K562 (cell line): ENCODE results near the gene RAB3D. TPM values are rescaled to one million over a fixed set of nuclear protein-coding genes. Genes with fewer than 3 reads are reported as not detected.

Experiments
- ATF7 ChIP-seq: fragments of 450-650 bp; IDR thresholded peaks from 2 replicates; pipeline ENCODE4 v1.7.1; 2014; ENCODE audit warnings: mild to moderate bottlenecking, moderate library complexity
- BHLHE40 ChIP-seq: IDR thresholded peaks from 2 replicates; pipeline ENCODE4 v1.6.1; 2011; ENCODE audit warnings: low read length, improper control_type of control experiment
- CBFA2T3 ChIP-seq: fragments of 450-650 bp; IDR thresholded peaks from 2 replicates; pipeline ENCODE4 v1.6.1; 2017
- CCNT2 ChIP-seq: IDR thresholded peaks from 2 replicates; pipeline ENCODE4 v1.6.1; 2011; ENCODE audit warnings: borderline replicate concordance, low read depth, mild to moderate bottlenecking, moderate library complexity, mixed read lengths, low read length; ENCODE audit not compliant: insufficient read length; ENCODE audit errors: extremely low read depth
- ETV5 ChIP-seq: sonication (generic); formaldehyde crosslinking; IDR thresholded peaks from 2 replicates; pipeline ENCODE4 v1.4.0; 2020; ENCODE audit warnings: low read depth, mild to moderate bottlenecking, missing genetic modification reagents
- FIP1L1 ChIP-seq: fragments of 200-400 bp; formaldehyde crosslinking; IDR thresholded peaks from 2 replicates; pipeline ENCODE4 v1.6.1; 2018; ENCODE audit warnings: mild to moderate bottlenecking, low read depth, low read length; ENCODE audit not compliant: poor library complexity, severe bottlenecking
- HEY1 ChIP-seq: fragments of 250-450 bp; sonication (Bioruptor Pico); IDR thresholded peaks from 2 replicates; pipeline ENCODE4 v1.5.0; 2020; ENCODE audit warnings: mild to moderate bottlenecking, moderate library complexity, borderline replicate concordance
- HNRNPL ChIP-seq: fragments of 200-400 bp; formaldehyde crosslinking; IDR thresholded peaks from 2 replicates; pipeline ENCODE4 v1.6.1; 2017; ENCODE audit warnings: low read depth, mild to moderate bottlenecking, low read length
- KDM4B ChIP-seq, 2 experiments: fragments of 450-650 bp in 1 of 2; sonication (generic) in 1 of 2; IDR thresholded peaks; 2 replicates each; pipeline ENCODE4 v1.6.1; 2016 to 2017; ENCODE audit warnings: borderline replicate concordance in 2 of 2, antibody characterized with exemption in 1 of 2, low read depth in 1 of 2, mild to moderate bottlenecking in 1 of 2
- NCOR1 ChIP-seq: fragments of 450-650 bp; IDR thresholded peaks from 2 replicates; pipeline ENCODE4 v1.6.1; 2016; ENCODE audit warnings: mild to moderate bottlenecking, moderate library complexity
- NR2C1 ChIP-seq, 2 experiments: fragments of 450-650 bp; IDR thresholded peaks; 2 replicates each; pipeline ENCODE4 v1.6.1; 2017; ENCODE audit warnings: mild to moderate bottlenecking in 2 of 2, antibody characterized with exemption in 1 of 2, inconsistent platforms in 1 of 2, missing compliant biosample characterization in 1 of 2, missing genetic modification characterization in 1 of 2
- PCBP1 ChIP-seq: fragments of 200-400 bp; formaldehyde crosslinking; IDR thresholded peaks from 2 replicates; pipeline ENCODE4 v1.6.1; 2018; ENCODE audit warnings: mild to moderate bottlenecking, low read depth, low read length; ENCODE audit not compliant: poor library complexity, severe bottlenecking
- PCBP2 ChIP-seq: fragments of 200-400 bp; formaldehyde crosslinking; IDR thresholded peaks from 2 replicates; pipeline ENCODE4 v1.6.1; 2018; ENCODE audit warnings: low read length, low read depth, mild to moderate bottlenecking, moderate library complexity; ENCODE audit not compliant: poor library complexity, severe bottlenecking
- SMAD2 ChIP-seq: fragments of 150-350 bp; IDR thresholded peaks from 2 replicates; pipeline ENCODE4 v1.6.1; 2014; ENCODE audit warnings: low read depth, mild to moderate bottlenecking, low read length
- TAL1 ChIP-seq: fragments of 450-650 bp; IDR thresholded peaks from 2 replicates; pipeline ENCODE4 v1.6.1; 2016; ENCODE audit warnings: mild to moderate bottlenecking
- ZNF121 ChIP-seq: sonication (generic); formaldehyde crosslinking; conservative IDR thresholded peaks from 2 replicates; pipeline ENCODE4 v1.8.0; 2022; ENCODE audit warnings: missing genetic modification reagents
- polyA plus RNA-seq, 8 experiments: library from polyadenylated mRNA; depleted of rRNA in 4 of 8; stranded (reverse) in 5 of 8; unstranded in 3 of 8; fragments of >200 nt; fragmentation: Nextera tagmentation in 2 of 8; fragmentation: Illumina TruSeq in 1 of 8; extraction: Ambion mirVana in 2 of 8; extraction: Trizol in 1 of 8; gene quantifications; 2 replicates each; pipeline versions ENCODE4 v1.2.1 to v1.2.3, GENCODE V29; 2011 to 2014; ENCODE audit warnings: inconsistent platforms in 1 of 8, missing spikeins in 1 of 8
- total RNA-seq, 7 experiments: library from RNA; depleted of rRNA in 6 of 7; stranded (reverse); fragments of >200 nt in 6 of 7; fragmentation: Illumina TruSeq in 2 of 7; extraction: Trizol in 2 of 7; gene quantifications; 2 replicates each; pipeline versions ENCODE4 v1.2.1 to v1.2.3, GENCODE V29; 2011 to 2021; ENCODE audit warnings: low replicate concordance in 1 of 7
- TF ChIP-seq, protein P1 (sequence below): fragments of 200-800 bp; sonication (Bioruptor generic); IDR thresholded peaks from 2 replicates; pipeline ENCODE4 v1.6.1; 2017; ENCODE audit warnings: missing genetic modification characterization, missing compliant biosample characterization
- TF ChIP-seq, protein P2 (sequence below): fragments of 250-450 bp; sonication (Bioruptor Pico); IDR thresholded peaks from 2 replicates; pipeline ENCODE4 v1.4.0; 2020; ENCODE audit warnings: mild to moderate bottlenecking, moderate library complexity
- TF ChIP-seq, protein P3 (sequence below): fragments of 450-650 bp; IDR thresholded peaks from 2 replicates; pipeline ENCODE4 v1.6.1; 2016; ENCODE audit warnings: mild to moderate bottlenecking

RAB3D gene
- total and polyA plus RNA-seq, 9 of the 15 experiments (the other 6 are each of a cell fraction or from before 2014, with no cell fraction given) = 0.34 to 3.3 (median 1.3) TPM

DNA sequence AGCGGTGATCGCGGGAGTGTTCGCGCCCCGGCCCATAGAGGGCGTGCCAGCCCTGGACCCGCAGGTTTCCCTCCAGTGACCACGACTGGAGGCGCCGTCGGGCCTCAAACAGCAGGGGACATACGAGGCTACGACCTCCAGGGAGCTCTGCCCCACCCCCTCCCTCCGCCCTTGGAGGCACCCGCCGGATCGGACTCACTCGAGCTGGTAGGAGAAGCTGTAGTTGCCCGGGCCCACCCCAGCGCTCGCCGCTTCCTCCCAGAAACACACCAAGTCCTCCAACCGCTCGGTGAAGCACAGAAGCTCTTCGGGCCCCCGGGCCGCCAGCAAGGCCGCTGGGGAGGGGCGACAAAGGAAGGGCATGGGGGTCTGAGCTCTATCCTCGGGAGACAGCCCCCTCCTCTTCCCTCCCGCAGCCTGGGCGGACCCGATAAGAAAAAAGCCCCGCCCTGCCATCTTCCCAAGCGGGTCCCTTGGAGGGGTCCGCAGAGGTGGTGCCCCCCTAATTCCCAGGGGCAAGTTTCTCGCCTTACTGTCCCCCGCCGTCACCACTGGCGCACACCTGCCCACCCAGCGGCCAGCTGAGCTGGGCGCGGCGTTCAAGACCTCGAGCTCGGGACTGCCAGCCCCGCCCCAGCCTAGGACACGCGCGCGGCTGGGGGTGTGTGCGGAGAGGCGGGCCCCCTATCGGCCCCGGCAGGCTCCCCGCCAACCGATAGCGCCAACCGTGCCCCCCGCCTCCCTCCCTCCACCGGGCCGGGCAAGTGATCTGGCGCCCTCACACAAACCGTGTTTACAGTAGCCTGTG lies 43.6 kb upstream of the RAB3D start (continued):
- TF ChIP-seq PCBP2 (no peak), BHLHE40 (peak; percentile 57; the same call in 1 of the 2 replicates), ATF7 (peak; percentile 54; the same call in 1 of the 2 replicates), CBFA2T3 (peak; percentile 80), NR2C1 (IDR thresholded peaks at IDR 0.05) (0 out of 2 replicates have a peak, but pooled peaks have one; percentile 38), NR2C1 (tag; IDR thresholded peaks at IDR 0.05) (peak; percentile 60; the same call in 1 of the 2 replicates), FIP1L1 (peak; percentile 87), KDM4B (IDR thresholded peaks at IDR 0.05; ENCODE audit: borderline replicate concordance in 2 of 2, low read depth in 1 of 2) (0 out of 4 replicates have a peak, but pooled peaks of 1 of the 2 experiments have one; percentile 33), HNRNPL (peak; percentile 87), TAL1 (peak; percentile 48), ZNF121 (CRISPR knock-in tag) (peak; percentile 70), SMAD2 (no peak), PCBP1 (peak; percentile 71), ETV5 (CRISPR knock-in tag) (peak; percentile 23; the same call in 1 of the 2 replicates), CCNT2 (peak; percentile 86), HEY1 (CRISPR knock-in tag) (no peak), NCOR1 (peak; percentile 62)
- TF ChIP-seq, protein P1, sequence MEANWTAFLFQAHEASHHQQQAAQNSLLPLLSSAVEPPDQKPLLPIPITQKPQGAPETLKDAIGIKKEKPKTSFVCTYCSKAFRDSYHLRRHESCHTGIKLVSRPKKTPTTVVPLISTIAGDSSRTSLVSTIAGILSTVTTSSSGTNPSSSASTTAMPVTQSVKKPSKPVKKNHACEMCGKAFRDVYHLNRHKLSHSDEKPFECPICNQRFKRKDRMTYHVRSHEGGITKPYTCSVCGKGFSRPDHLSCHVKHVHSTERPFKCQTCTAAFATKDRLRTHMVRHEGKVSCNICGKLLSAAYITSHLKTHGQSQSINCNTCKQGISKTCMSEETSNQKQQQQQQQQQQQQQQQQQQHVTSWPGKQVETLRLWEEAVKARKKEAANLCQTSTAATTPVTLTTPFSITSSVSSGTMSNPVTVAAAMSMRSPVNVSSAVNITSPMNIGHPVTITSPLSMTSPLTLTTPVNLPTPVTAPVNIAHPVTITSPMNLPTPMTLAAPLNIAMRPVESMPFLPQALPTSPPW = peak; percentile 88
- TF ChIP-seq, protein P2, sequence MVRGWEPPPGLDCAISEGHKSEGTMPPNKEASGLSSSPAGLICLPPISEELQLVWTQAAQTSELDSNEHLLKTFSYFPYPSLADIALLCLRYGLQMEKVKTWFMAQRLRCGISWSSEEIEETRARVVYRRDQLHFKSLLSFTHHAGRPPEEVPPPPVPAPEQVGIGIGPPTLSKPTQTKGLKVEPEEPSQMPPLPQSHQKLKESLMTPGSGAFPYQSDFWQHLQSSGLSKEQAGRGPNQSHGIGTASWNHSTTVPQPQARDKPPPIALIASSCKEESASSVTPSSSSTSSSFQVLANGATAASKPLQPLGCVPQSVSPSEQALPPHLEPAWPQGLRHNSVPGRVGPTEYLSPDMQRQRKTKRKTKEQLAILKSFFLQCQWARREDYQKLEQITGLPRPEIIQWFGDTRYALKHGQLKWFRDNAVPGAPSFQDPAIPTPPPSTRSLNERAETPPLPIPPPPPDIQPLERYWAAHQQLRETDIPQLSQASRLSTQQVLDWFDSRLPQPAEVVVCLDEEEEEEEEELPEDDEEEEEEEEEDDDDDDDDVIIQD (CRISPR knock-in tag) = 0 out of 2 replicates have a peak, but pooled peaks have one; percentile 42
- TF ChIP-seq, protein P3, sequence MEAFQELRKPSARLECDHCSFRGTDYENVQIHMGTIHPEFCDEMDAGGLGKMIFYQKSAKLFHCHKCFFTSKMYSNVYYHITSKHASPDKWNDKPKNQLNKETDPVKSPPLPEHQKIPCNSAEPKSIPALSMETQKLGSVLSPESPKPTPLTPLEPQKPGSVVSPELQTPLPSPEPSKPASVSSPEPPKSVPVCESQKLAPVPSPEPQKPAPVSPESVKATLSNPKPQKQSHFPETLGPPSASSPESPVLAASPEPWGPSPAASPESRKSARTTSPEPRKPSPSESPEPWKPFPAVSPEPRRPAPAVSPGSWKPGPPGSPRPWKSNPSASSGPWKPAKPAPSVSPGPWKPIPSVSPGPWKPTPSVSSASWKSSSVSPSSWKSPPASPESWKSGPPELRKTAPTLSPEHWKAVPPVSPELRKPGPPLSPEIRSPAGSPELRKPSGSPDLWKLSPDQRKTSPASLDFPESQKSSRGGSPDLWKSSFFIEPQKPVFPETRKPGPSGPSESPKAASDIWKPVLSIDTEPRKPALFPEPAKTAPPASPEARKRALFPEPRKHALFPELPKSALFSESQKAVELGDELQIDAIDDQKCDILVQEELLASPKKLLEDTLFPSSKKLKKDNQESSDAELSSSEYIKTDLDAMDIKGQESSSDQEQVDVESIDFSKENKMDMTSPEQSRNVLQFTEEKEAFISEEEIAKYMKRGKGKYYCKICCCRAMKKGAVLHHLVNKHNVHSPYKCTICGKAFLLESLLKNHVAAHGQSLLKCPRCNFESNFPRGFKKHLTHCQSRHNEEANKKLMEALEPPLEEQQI = no peak
